HPDE6-E6E7 (cell line): Measurements from ENCODE around the gene PPP2R2B.

Source experiments
- DNase-seq: peaks from one replicate; pipeline ENCODE4 v3.0.0; 2011; ENCODE audit warnings: missing footprints; ENCODE audit errors: extremely low spot score

Gene PPP2R2B

DNA sequence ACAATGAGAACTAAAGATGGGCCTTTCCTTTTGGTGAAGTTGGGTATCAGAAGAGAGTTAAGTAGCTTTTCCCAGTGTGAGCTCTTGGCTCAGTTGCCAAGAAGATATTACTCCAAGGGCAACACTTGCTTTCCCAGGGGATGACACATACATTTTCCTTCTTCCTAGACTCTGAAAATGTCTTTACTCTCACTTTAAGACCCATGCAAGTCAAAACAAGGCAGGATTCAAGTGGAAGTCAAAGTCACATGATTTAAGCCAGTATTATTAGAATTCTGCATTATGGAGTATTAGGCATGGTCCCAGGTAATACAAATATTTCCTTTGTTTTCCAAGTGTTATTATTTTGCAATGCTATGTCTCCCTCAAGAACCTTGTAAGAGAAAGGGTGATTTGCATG lies 175.1 kb downstream of the PPP2R2B start:
- peak; percentile 7 for DNase-seq

DNA sequence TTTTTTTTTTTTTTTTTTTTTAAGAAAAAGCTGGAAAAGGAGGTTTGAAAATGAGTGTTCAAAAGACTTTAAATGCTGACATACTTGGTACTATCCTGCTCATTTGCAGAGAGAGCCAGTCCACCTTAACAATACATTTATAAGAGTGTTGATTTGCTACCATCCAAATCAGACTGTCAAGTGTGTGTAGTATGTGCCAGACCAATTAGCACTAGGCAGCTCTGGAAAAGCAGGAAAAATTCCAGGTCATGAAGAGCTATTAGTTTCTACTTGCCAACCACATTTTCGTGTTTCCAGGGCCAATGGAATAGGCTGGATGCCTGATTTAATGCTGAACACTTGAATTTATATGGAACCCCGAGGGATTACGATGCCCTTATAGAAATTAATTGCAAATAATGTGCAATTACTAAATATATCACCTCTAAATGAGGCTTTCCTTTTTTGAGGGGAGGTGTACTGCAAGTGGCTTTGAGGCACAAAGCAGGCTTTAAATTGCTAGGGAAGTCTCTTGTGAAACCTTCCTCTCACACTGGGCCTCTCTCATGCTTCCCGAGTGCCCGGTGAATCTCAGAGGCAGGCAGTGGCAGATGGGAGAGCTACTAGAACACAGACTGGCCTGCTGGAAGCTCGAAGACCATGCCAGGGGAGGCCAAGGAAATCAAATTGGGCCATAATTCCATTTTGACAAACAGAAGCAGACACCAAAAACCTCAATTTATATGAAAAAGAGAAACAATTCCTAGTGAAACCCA lies 178.7 kb downstream of the PPP2R2B start:
- no peak for DNase-seq

DNA sequence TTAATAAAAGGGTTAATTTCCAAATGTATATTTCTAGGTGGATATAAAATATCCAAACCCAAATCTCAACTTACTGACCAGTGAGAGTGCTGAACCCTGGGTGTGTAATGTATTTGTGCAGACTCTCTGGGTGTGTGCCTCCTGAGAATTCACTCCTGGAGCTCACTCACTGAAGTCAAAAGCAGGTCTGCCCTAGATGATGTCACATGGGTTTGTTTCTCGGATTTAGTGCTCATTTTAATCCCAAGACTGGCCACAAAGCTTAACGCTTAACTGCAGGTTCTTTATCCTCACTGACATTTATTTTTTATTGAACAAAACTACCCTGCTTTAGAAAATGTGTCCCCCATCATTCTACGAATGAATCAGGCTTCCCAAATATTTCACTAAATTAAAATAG lies 179.4 kb downstream of the PPP2R2B start:
- no peak for DNase-seq

DNA sequence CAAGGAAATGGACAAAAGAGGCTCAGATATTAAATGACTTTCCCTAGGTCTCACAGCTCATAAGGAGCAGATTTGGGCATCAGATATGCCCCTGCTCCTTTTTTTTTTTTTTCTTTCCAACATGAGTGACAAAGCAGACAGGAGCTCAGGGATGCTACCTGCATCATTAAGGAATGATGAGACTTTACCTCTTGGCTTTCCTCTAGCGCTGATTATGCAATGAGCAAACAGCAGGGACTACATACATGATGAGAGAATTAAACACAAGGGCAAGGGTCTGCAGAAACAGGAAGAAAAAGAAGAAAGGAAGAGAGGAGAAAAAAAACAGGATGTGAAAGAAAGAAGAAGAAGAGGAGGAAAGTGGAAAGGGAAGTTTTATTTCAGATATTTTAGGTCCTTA lies 179.9 kb downstream of the PPP2R2B start:
- no peak for DNase-seq

DNA sequence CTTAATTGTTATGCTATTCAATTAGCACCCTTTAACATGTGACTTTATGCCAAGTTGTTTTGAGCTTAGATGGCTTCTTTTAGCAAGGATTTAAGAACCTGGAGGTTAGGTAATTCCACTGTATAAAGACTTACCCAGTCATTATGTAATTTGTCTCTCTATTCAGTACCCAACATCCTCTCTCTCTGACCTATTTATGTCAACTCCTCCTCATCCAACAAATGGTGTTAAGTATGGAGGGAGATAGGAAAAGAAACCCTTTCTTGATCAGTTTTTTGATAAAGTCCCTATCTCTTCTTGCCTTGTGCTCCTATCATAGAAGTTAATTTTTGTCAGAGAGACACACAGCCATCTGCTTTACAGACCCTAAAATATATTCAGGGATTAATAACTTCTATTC lies 181.3 kb downstream of the PPP2R2B start:
- no peak for DNase-seq

DNA sequence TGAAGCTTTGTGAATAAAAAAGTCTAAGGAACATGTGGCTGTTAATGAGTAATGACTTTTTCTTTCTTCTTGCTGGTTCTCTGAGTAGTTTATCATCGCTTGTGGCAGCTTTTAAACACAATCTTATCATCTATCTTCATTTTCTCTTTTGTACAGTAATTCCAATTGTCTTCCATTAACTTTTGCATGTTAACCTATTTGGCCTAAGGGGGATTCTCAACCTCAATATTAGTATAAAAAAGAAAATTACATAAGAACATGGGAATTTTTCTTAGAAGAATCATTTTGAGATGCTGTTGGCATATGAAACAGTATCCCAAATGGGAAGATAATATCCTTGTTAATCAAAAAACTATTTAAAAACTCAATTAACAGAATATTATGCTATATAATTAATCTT lies 182.9 kb downstream of the PPP2R2B start:
- DNase-seq: no peak

DNA sequence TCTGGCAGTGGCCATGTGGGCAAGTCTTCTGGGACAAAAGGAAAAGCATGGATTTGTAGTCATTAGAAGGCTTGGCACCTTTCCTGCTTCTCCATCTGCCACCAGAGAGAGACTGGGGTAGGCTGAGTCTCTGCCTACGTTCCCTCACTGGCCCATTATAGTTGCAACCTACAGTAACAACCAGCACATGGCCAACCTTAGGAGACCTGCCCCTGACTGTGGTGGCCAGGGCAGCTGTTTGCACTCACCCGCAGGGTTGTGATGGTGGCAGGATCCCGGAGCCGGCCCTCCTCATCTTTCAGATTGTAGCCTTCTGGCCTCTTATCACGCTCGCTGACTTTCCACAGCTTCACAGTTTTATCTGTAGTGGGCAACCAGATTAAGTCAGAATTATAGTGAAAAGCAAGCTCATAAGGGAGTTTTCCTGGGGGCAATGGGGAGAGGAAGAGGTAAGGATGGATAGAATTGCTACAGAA lies 187.6 kb downstream of the PPP2R2B start:
- no peak for DNase-seq

DNA sequence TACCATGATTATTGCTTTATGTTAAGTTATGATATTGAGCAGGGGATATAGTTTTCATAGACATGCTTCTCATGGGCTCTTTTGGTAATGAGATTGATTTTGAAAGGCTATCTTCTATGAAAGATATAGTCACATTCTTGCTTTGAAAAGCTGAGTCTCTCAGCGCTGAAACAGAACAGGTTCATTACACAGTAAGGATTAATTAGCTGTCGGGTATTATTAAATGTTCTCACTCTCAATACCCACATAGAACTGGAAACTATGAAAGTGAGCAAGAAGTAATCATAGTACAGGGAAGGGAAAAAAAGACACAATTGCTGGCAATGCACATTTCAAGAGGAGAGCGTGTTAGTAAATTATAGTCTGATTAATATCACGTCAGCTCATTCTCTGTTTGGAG lies 190.9 kb downstream of the PPP2R2B start:
- DNase-seq: no peak

DNA sequence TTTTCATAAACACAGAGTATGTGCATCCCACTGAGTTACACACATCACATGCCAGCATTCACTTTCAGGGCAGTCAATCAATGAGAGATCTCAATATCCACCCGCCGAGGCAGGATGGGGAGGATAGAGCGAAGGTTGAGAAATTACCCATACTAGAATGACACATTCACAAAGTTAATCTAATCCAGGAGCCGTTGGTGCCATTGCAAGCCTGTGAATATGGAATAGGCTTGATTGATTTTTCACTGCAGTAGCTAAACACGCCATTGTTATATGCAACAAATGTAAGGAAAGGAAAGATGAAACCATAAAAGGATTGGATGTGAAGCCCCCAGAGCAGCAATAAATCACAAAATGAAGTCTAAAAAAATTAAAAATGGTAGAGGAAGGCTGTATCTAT lies 194.7 kb downstream of the PPP2R2B start:
- DNase-seq: no peak

DNA sequence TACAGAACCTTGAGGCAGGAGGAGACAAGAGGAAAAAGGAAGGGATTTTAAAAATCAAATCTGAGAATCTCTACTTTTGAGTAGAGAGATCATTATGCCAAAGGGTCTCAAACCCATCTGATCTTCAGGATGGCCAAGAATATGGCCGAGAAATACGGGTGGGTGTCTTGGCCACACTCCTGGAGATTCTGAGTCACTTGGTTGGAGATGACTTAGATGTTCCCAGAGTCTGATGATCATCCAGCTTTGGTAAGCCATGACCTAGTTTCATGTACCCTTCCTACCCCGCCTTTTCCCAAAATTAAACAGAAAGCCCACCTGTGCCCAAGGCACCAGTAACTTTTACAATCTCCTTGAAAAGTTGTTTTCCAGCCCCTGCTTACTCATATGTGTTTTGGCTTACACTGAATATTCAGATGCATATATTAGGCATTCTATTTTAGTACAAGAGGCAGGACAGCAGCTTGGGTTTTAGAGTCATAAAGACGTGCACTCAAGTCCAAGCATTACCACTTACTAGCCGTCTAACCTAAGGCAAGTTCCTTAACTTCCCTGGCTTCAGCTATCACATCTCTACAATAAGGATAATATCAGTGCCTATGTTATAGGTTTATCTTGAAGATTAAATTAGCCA lies 195.5 kb downstream of the PPP2R2B start:
- DNase-seq: no peak

DNA sequence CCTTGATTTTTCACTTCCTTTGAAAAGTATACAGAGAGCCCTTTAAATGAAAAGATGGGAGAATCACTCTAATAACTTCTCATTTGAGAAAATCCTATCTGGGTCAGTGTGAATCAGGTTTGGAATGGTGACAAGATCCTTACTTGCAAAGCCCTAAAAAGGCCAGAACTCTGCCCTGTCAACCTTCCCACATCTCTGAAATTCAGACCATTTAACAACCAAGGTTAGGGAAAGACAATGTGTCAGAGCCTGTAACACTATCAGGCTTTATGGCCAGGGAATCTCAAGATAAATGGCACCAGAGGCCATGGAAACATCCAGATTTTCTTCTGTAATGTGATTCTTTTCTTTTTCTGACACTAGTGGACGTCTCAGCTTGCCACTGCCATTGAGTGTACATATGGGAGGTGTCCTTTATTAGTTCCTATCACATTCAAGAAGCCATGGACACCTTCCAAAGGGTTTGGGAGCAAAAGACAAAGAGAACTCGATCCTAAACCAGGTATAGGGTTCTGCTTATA lies 196.9 kb downstream of the PPP2R2B start:
- DNase-seq: no peak

DNA sequence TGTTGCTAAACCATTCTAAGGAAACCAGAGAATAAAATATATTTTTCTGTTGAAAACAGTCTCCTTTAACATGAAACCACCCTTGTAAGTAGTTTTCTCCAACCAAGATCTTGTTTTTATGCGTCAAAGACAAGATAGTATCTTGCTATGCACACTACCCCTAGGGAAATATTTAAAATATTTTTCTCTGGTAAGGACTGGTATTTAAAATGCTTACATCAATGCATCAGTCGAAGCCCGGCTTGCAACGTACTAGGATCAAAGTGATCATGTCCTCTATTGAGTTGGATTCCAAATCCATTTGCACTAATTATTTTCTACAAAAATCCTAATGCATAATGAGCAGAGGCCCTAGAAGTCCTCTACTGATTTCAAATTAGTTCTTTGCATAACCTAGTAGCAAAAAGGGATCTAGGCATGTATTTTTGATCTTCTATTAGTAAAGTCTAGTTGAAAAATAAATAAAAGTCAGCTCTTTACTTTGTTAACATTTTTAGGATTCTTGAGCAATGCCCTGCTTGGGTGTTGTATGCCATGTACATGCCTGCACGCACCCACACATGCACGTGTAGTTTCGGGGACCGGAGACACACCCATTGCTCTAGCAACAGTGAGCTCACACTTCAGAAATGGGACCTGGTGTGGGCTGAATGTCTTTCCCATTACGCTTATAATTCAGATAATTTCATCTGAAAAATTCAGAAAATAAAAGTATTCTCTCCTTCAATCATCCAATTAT lies 197.5 kb downstream of the PPP2R2B start:
- no peak for DNase-seq

DNA sequence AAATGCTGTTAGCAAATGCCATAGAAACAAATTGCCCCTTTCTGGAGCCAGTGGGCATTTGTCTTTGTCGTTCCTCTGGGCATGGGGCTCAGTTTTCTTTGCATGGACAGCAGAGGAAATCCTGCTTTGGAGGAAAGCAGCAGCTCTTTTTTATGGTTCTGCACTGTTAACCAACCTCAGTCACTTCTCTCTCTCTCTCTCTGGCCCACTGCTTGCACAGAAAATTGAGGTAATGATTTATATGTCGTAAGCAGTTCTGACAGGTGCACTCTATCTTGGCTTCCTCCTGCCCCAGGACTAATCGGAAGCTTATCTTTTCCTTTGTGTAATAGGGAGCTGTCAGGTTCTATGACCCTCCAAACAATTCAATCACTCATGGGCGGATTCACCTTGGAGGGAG lies 202.9 kb downstream of the PPP2R2B start:
- no peak for DNase-seq

DNA sequence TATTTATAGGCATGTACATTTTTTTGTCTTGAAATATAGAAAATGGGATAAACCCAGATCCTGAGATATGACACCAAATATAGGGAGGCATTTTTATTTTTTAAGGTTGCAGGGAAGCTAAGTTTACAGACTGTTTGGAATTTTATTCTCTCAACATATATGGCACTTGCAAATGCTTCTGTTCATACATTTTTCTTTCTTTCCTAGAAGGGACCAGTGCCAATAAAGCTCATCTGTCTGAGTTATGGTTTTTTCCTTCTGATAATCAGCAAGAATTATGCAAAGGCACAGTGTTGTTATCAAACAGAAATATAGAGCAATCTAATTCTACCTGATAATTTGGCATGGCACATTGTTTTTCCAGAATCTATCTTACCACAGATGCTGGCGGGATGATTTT lies 205.7 kb downstream of the PPP2R2B start:
- no peak for DNase-seq

DNA sequence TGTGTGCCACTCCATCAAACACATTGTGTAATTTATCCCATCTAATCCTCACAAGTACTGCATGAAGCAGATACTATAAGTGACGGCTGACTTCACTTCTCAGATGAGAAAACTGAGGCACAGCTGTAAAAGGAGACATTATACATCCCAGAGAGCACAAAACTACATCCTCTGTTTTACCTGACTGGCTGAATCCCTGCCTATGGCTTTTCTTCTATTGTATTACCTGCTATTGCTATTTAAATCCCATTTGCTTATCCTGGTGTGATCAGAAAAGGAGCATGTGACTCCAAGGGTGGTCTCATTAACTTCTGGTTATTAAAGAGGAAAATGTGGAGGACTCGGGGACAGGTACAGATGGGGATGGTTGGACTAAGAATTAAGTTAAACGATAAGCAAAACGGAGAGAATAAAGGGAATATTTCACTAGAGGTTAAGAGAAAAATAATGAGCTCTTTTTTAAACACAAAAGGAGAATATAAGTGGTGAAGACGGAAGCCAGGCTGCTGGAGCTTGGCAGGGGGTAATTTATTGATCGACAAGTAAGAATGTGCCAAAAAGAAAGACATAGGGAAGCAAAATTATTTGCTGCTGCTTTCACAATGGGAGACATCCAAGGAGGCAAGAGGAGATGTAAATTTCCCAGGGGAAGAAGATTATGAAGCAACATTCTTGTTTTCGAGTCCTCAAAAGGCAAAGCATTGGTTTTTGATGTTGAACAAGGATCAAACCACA lies 206.8 kb downstream of the PPP2R2B start:
- DNase-seq: no peak

DNA sequence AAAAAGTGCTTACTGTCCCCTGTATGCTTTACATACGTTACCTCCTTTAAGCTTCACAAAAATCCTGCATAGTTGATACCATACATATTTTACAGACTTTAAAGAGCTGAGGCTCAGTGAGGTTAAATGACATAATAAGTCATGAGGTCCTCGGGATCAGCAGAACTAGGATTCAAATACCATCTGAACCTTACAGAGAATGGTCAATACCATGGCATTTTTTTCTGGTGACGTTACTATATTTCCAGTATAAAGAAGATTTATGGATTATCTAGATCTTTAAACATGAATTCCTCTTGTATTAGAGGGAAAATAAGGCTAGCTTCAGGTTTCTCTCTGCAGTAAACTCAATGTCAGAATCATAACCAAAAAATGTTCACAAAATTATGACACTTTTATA lies 208.9 kb downstream of the PPP2R2B start:
- no peak for DNase-seq

DNA sequence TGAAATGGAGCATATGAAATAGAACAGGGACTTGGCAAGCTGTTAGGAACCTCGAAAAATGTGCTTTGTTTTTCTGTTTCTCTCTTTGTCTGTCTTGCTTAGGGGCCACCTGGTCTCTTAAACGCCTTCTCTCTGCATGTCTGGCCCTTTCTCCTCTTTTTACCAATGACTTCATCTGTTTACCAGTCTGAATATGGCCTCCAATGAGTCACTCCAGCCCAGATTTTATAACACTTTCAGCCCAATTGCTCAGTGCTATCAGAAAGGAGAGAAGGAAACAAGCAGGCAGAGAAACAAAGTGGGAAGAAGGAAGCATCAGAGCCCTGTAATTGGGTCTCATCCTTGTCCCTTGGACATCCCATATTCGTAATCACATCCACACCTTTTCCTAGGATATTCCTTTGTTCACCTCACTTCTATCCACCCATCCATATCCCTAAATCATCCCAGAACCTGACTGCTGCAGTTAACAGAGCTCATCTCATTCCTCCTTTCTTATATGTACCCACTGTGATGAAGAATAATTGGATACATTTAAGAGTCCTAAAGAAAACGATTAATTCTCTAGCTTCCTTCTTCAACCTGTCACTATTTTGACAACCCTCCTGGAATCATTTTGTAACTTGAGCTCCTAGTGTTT lies 210.8 kb downstream of the PPP2R2B start:
- DNase-seq: no peak

DNA sequence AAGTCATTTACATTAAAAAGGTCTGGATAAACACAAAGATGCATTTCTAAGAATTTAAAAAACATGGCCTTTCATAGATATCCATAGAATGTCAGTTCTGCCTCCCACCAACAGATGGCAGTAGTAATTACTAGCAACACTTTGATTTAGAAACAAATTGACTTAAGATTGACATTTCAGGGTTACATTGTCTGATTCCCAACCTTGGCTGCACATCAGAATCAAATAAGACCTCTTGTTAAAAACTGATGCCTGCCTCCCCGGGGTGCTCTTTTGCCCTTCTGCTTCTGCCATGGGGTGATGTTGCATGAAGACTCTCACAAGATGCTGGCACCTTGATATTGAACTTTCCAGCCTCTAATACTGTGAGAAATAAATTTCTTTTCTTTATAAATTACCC lies 216.3 kb downstream of the PPP2R2B start:
- DNase-seq: no peak

DNA sequence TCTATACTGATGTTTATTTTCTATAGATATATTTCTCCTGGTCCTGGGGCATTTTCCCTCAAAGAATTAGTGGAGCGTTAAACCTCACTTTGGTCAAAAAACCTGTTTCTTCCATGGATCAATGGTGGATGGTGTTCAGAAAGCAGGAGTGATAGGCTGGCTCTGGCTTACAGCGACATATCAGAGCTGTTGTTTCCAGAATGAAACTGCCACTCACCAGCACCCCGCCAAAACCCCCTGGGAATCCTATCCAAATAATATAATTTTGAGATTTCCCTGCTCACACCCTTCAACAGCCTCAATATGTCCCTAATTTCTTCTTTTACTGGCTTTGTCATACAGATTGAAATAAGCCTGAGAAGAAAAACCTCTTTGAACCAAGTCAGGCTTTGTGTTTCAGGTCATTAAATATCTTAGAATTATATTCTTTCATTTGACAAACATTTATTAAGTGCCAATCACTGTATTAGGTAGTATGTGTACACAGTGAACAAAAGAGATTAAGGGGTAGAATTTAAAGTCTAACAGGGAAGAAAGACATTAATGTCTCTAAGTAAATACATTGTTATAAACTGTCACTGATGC lies 218.1 kb downstream of the PPP2R2B start:
- DNase-seq: no peak

DNA sequence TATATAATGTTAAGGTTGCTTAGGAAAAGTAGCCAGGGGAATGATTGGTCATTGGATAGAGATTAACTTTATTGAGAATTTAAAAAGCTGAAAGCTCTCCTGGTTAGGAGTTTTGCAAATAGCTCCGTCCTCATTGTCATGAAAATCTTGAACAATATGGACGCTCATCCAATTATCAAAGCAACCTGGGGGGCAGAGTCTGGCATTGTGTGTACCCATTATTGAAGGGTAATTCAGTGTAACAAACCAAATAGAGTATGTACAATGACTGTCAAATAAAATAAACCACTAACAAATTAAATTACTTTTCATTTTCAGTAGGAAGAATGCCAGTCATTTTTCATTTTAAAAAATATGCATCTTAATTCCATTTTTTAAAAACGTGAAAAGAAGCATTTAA lies 218.6 kb downstream of the PPP2R2B start:
- DNase-seq: no peak

DNA sequence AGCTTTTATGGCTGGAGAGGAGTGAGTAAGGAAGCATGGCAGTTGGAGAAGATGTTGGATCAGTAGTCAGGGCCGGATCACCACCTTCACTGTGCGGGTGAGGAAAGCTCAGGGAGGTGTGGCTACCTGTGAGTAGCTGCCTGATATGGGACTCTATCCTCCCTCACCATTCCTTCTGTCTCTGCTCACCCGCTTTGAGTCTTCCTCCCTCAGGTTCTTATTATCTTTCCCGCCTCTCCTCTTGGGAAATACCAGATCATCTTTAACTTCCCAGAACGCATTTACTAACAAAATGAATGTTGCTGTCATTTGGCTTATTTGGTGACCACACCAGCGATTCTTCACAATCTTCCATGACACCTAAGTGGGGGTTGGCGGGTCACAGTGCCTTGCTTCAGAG lies 221.9 kb downstream of the PPP2R2B start:
- no peak for DNase-seq
